ENCODE results near the gene CISD3.

DNA sequence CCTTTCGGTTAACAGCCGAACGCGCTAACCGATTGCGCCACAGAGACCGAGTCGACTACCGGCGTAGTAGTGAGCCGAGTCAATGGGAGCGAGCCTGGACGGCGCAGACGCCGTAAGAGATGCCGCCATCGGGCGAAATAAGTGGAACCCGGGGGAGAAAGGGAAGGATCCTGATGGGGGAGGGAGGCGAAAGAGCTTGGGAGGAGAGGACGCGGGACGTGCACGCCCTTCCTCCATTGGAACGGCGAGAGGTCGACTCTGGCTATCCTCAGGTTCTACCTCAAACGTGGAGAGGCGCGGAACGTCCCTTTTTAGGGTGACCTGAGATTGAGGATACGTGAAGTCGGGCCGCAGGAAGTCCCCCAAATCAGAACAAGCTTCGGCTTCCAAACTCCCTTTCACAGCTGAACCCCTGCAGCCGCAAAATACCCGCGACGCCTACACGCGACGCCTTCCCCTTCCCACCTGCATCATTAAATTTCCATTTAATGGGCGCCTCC, 21.7 kb downstream of the CISD3 start:
- TF ChIP-seq POLR2A (IDR thresholded peaks at IDR 0.05; ENCODE audit: low read length) (no peak), GATA1 (IDR thresholded peaks at IDR 0.05; ENCODE audit: low read depth, low read length) (no peak)
